T-helper 2 cell (primary cell): ENCODE results near the gene BRAF.
A peak's percentile ranks its signal among the peaks of the same experiment; 100 is the strongest.
"Not testable (repeated sequence)": the region's sequence is repeated elsewhere in the genome, so short reads cannot be mapped to it uniquely, and the experiment has no call there.

ENCODE experiments used
- DNase-seq, 5 experiments: peaks; one replicate each; pipeline versions ENCODE4 v3.0.0 to v3.0.0-alpha.2; 2012 to 2022

BRAF gene

GRCh38 chr7:140767418-140767817 is 157.3 kb downstream of the BRAF start:
- DNase-seq = no peak

- not testable (repeated sequence) for DNase-seq
These were observed 159.3 kb downstream of the BRAF start for GRCh38 chr7:140765441-140765840.

GRCh38 chr7:140763166-140763565 is 161.6 kb downstream of the BRAF start:
- DNase-seq = not testable (repeated sequence)

- not testable (repeated sequence) for DNase-seq
These were observed 163.4 kb downstream of the BRAF start for GRCh38 chr7:140761375-140761774.

- no peak for DNase-seq
These were observed 170.2 kb downstream of the BRAF start for GRCh38 chr7:140754506-140754905.

- DNase-seq = no peak
These were observed 172.2 kb downstream of the BRAF start for GRCh38 chr7:140752533-140752932.

- DNase-seq = no peak
These were observed 178.0 kb downstream of the BRAF start for GRCh38 chr7:140746751-140747150.

GRCh38 chr7:140745266-140746058 is 179.3 kb downstream of the BRAF start:
- no peak for DNase-seq

GRCh38 chr7:140744005-140744404 is 180.7 kb downstream of the BRAF start:
- DNase-seq = no peak

GRCh38 chr7:140743255-140743654 is 181.5 kb downstream of the BRAF start:
- not testable (repeated sequence) for DNase-seq

GRCh38 chr7:140738280-140738679 is 186.4 kb downstream of the BRAF start:
- DNase-seq = no peak

GRCh38 chr7:140734729-140735128 is 190.0 kb downstream of the BRAF start:
- no peak for DNase-seq

GRCh38 chr7:140734096-140734495 is 190.6 kb downstream of the BRAF start:
- DNase-seq = no peak

- no peak for DNase-seq
These were observed 192.3 kb downstream of the BRAF start for GRCh38 chr7:140732416-140732815.

GRCh38 chr7:140726281-140726680 is 198.4 kb downstream of the BRAF start:
- DNase-seq = peak in 1 of 5 experiments; percentile 29

- DNase-seq = no peak
These were observed 200.0 kb downstream of the BRAF start for GRCh38 chr7:140724706-140725105.

GRCh38 chr7:140723574-140723973 is 201.2 kb downstream of the BRAF start:
- DNase-seq = no peak

- DNase-seq = peak in 3 of 5 experiments; percentile 10 to 61 (median 11)
These were observed 201.7 kb downstream of the BRAF start for GRCh38 chr7:140723006-140723405.

GRCh38 chr7:140722254-140722653 is 202.5 kb downstream of the BRAF start:
- DNase-seq = no peak

- DNase-seq = no peak
These were observed 205.0 kb downstream of the BRAF start for GRCh38 chr7:140719721-140720120.

- no peak for DNase-seq
These were observed 210.2 kb downstream of the BRAF start for GRCh38 chr7:140714331-140715040.

GRCh38 chr7:140712392-140712791 is 212.3 kb downstream of the BRAF start:
- not testable (repeated sequence) for DNase-seq

GRCh38 chr7:140708764-140709163 is 216.0 kb downstream of the BRAF start:
- DNase-seq = not testable (repeated sequence)

- no peak for DNase-seq
These were observed 217.6 kb downstream of the BRAF start for GRCh38 chr7:140707132-140707531.
